Activated CD4-positive, alpha-beta T cell treated with anti-CD3 and anti-CD28 coated beads, Interleukin-2, amount 10 ng/mL, durations not matched to agents 7 days and 5 days (primary cell): Measurements from ENCODE around the gene PTPRG. TPM values are rescaled to one million over a fixed set of nuclear protein-coding genes. Genes with fewer than 3 reads are reported as not detected.

Experiments used
- CTCF ChIA-PET: fragments of 350-600 bp; sonication (Branson Sonifier 250); formaldehyde crosslinking; loops from one replicate; lab custom pipeline; 2021; ENCODE audit warnings: antibody characterized with exemption; lab: Charles Lee
- POLR2A ChIA-PET: fragments of 350-600 bp; sonication (Branson Sonifier 250); formaldehyde crosslinking; loops from one replicate; lab custom pipeline; 2021; ENCODE audit warnings: antibody characterized with exemption; lab: Charles Lee
- DNase-seq: peaks from one replicate; pipeline ENCODE4 v3.0.0-alpha.2; 2020
- H3K27ac Mint-ChIP-seq: one replicate; pipeline ENCODE4 v1.8.0; 2021; ENCODE audit warnings: mild to moderate bottlenecking, moderate library complexity, mixed read lengths
- H3K27me3 Mint-ChIP-seq: one replicate; pipeline ENCODE4 v1.8.0; 2021; ENCODE audit warnings: mixed read lengths
- H3K36me3 Mint-ChIP-seq: one replicate; pipeline ENCODE4 v1.8.0; 2021; ENCODE audit warnings: low read depth, mixed read lengths
- H3K4me1 Mint-ChIP-seq: one replicate; pipeline ENCODE4 v1.8.0; 2021; ENCODE audit warnings: mixed read lengths
- H3K4me3 Mint-ChIP-seq: one replicate; pipeline ENCODE4 v1.8.0; 2021; ENCODE audit warnings: mild to moderate bottlenecking, moderate library complexity, mixed read lengths
- H3K9me3 Mint-ChIP-seq: one replicate; pipeline ENCODE4 v1.8.0; 2021; ENCODE audit warnings: mixed read lengths
- total RNA-seq, 2 experiments: library from RNA; stranded (reverse); gene quantifications; one replicate each; pipeline ENCODE4 v1.2.3, GENCODE V29; 2021

The PTPRG gene
- total RNA-seq, 2 experiments from 2014 or later = not detected

DNA sequence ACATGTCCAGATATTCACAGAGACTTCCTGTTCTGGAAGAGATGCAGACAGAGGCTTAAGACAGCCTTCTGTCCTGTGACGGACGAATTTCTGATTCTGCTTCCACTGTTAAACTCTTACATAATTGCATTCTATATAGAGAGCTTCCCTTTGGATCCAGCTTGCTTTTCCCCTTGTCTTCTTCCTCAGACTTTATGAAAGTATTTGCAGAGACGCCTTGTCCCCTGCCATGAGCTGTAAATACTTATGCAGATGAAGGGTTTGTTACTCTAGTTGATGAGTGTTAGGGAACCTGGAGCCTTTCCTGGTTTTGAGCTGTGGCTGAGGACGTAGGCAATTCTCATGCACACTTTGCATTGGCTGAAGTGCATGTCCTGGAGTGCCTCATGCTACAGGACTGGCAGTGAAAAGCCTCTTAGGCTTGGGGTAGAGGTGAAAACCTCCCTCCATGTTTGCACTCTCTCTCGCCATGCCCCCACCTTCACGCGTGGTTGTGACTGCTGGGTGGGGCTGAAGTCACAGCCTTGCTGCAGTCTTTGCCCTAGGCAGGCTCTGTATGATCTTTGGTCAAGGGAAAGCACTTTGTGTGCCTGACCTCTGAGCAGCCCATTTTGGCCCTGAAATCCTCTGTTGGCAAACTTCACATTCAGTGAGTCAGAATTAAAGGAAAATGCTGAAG, 286.6 kb downstream of the PTPRG start:
- Mint-ChIP-seq H3K9me3 (no peaks in the 10 kb centered on the region), H3K4me1 (no peaks in the 10 kb centered on the region), H3K27me3 (no peaks in the 10 kb centered on the region), H3K27ac (no peak overlapping the region), H3K4me3 (no peak overlapping the region), H3K36me3 (no peaks in the 10 kb centered on the region)
- CTCF ChIA-PET = no interaction called here
- no peak for DNase-seq
- POLR2A ChIA-PET = no interaction called here

DNA sequence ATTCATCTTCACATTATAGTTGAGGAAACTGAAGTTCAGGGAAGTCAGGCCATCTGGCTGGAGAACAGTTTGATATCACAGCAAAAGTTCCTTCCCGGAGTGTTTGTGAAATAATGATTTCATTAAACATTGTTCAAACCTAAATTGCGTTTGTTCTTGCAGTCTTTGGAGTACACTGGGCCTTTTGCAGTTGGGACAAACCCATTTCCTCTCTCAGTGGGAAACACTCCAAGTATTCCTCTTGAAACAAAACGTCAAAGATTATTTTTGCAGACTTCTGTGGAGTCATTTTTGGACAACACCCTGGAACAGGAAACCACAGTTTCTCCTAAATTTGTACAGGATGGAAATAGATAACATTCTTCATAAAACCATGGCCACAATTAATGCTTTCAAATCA, 287.5 kb downstream of the PTPRG start:
- H3K4me3 Mint-ChIP-seq = no peak overlapping the region
- H3K4me1 Mint-ChIP-seq = no peaks in the 10 kb centered on the region
- no peaks in the 10 kb centered on the region for H3K9me3 Mint-ChIP-seq
- ChIA-PET CTCF (no interaction called here), POLR2A (no interaction called here)
- no peak overlapping the region for H3K27ac Mint-ChIP-seq
- no peaks in the 10 kb centered on the region for H3K27me3 Mint-ChIP-seq
- DNase-seq = no peak
- H3K36me3 Mint-ChIP-seq = no peaks in the 10 kb centered on the region

DNA sequence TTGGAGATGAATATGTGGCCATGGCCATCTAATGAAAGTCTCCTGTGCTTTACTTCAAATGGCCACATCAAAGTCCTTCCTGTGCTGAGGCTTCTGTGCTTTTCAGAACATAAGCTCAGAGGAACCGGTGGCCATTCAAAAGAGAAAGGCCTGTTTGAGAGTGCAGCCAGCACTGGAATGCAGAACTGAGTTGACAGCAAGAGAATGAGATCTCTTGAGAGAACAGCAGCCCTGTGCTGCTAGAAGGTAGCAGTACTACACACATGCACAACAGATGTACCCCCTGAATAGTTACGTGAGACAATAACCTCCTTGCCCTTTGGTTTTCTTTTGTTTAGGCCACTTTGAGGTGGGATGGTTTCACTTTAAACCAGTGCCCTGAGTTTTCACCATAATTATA, 292.5 kb downstream of the PTPRG start:
- no peaks in the 10 kb centered on the region for H3K4me1 Mint-ChIP-seq
- no peak overlapping the region for H3K4me3 Mint-ChIP-seq
- ChIA-PET POLR2A (no interaction called here), CTCF (no interaction called here)
- DNase-seq = no peak
- H3K27ac Mint-ChIP-seq = no peak overlapping the region
- H3K27me3 Mint-ChIP-seq = peaks cover 14% of the 10 kb centered on the region
- no peaks in the 10 kb centered on the region for H3K36me3 Mint-ChIP-seq
- no peaks in the 10 kb centered on the region for H3K9me3 Mint-ChIP-seq

DNA sequence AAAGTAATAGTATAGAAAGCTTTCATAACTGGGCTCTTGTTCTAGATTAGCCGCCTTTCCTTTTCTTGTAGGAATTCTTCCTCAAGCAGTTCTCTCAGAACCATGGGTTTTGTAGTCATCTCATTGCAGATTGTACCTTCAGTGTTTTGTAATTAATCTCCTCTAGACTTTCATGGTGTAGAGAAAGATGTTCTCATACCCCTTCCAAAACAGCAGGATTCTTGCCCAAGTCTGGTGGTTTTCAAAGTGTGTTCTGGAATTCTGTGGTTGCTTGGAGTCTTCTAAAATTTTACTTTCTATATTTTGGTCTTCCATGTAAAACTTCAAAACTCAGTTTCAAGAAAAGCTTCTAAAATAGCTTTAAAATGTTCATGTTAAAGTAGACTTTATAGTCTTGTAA, 293.8 kb downstream of the PTPRG start:
- DNase-seq = no peak
- no peak overlapping the region for H3K27ac Mint-ChIP-seq
- no peaks in the 10 kb centered on the region for H3K4me1 Mint-ChIP-seq
- no peak overlapping the region for H3K4me3 Mint-ChIP-seq
- H3K9me3 Mint-ChIP-seq = no peaks in the 10 kb centered on the region
- peaks cover 14% of the 10 kb centered on the region for H3K27me3 Mint-ChIP-seq
- POLR2A ChIA-PET = no interaction called here
- H3K36me3 Mint-ChIP-seq = no peaks in the 10 kb centered on the region
- CTCF ChIA-PET = no interaction called here

DNA sequence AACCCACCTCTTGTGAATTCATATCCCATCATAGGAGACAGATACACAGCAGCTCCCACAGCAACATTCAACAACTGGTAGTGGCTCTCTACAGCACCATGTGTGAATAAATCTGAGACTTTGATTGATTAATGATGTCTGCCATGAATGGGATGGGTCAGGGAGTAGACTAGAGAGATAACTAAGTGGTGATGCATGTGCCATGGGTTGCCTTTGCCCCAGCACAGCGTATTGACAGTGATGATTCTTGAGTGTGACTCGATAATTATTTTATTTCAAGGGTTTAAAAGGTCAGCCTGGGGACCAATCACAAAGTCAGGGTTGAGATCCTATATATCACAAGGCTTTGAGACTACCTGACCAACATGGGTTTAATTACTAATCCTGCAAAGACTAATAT, 295.9 kb downstream of the PTPRG start:
- no peaks in the 10 kb centered on the region for H3K4me1 Mint-ChIP-seq
- H3K27ac Mint-ChIP-seq = no peak overlapping the region
- H3K27me3 Mint-ChIP-seq = peaks cover 14% of the 10 kb centered on the region
- POLR2A ChIA-PET = no interaction called here
- DNase-seq = no peak
- no peaks in the 10 kb centered on the region for H3K36me3 Mint-ChIP-seq
- H3K9me3 Mint-ChIP-seq = no peaks in the 10 kb centered on the region
- no peak overlapping the region for H3K4me3 Mint-ChIP-seq
- CTCF ChIA-PET = no interaction called here

DNA sequence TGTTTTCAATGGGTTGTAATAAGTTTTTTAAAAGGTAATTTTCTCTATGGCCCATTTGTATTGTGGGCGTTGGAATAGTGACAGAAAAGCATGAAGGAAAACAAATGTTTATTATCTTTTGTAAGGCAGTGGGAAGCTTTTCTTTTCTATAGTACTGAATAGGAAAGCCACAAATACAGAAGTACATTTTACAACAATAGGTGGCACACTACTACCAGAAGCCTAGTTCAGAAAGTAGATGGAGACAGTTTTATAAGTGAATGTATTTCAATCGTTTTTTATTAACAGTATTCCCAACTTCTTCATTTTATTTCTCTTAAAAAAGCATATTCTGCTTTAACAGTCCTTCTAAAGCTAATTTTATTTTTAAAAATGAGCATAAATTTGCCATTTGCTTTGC, 296.7 kb downstream of the PTPRG start:
- Mint-ChIP-seq H3K36me3 (no peaks in the 10 kb centered on the region), H3K27me3 (peaks cover 14% of the 10 kb centered on the region), H3K27ac (no peak overlapping the region), H3K4me3 (no peak overlapping the region), H3K9me3 (no peaks in the 10 kb centered on the region), H3K4me1 (no peaks in the 10 kb centered on the region)
- no peak for DNase-seq
- ChIA-PET CTCF (no interaction called here), POLR2A (no interaction called here)

DNA sequence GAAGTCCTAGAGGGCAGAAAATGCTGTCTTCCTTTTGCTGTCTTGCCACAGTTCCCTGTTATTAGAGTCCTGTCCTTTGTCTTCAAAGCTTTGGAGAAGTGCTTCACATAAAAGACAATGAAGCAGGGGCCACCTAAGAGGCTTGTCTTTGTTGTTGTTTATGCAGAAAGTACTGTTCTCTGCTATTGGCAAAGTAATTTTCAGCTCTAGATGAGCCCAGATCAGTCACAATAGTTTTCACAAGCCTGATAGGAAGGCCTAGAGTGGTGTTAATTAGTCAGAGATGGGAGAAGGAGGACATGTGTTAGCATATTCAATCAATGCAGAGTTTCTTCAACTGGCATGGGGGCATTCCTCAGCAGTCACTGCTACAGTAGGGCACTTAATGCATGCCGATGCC, 300.0 kb downstream of the PTPRG start:
- DNase-seq = no peak
- H3K36me3 Mint-ChIP-seq = no peaks in the 10 kb centered on the region
- ChIA-PET CTCF (no interaction called here), POLR2A (no interaction called here)
- no peak overlapping the region for H3K4me3 Mint-ChIP-seq
- peaks cover 13% of the 10 kb centered on the region for H3K27me3 Mint-ChIP-seq
- H3K27ac Mint-ChIP-seq = no peak overlapping the region
- H3K9me3 Mint-ChIP-seq = no peaks in the 10 kb centered on the region
- no peaks in the 10 kb centered on the region for H3K4me1 Mint-ChIP-seq

DNA sequence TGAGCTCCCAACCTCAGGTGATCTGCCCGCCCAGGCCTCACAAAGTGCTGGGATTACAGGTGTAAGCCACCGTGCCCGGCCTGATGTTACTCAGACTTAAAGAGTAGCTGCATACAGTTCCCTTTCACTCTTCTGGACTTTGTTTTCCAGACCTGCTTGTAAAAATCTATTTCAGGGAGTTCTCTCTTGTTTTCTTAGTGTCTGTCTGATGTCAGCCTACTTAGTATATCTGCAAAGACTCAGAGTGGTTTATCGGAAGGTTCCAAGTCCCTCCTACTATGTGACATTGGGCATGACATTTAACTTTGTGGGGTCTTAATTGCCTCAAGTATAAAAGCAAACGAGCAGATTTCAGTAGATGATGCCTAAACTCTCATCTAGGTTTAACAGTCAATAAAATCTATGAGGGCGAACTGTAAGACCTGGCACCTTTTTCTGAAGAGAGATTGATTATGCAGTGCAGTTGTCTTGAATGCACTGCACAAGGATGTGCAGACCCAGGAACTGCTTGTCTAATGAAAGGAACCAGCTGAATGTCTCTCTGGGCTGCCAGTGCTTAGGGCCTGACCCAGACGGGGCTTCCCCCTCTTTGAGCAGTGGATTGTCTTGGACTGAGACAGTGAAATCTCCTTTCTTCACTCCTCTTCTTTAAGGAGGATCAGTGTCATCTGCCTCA, 301.4 kb downstream of the PTPRG start:
- ChIA-PET POLR2A (no interaction called here), CTCF (no interaction called here)
- no peaks in the 10 kb centered on the region for H3K36me3 Mint-ChIP-seq
- peaks cover 5% of the 10 kb centered on the region for H3K27me3 Mint-ChIP-seq
- DNase-seq = no peak
- no peak overlapping the region for H3K27ac Mint-ChIP-seq
- H3K9me3 Mint-ChIP-seq = no peaks in the 10 kb centered on the region
- no peaks in the 10 kb centered on the region for H3K4me1 Mint-ChIP-seq
- no peak overlapping the region for H3K4me3 Mint-ChIP-seq

DNA sequence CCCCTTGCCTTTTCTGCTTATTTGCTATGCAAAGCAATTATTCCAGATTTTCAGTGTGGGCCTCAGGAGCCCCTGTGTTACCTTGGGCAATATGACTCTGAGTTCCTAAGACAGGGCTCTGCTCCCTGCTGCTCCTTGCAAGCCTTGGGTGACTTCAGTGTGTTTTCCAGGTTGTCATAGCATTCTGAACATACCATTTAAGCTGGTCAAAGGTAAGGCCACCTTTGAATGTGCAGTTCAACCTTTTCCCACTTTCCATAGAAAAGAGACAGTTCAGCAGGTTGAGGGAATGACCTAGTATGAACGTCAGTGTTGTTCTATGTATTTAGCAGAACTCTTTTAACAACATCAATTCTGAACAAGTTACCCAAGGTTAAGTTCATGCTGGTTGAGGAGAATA, 302.2 kb downstream of the PTPRG start:
- H3K27ac Mint-ChIP-seq = no peak overlapping the region
- no peaks in the 10 kb centered on the region for H3K9me3 Mint-ChIP-seq
- H3K27me3 Mint-ChIP-seq = peaks cover 2% of the 10 kb centered on the region
- no peak for DNase-seq
- H3K36me3 Mint-ChIP-seq = no peaks in the 10 kb centered on the region
- no peak overlapping the region for H3K4me3 Mint-ChIP-seq
- ChIA-PET CTCF (no interaction called here), POLR2A (interaction anchor here (0.6 kb wide), 1 partner anchor 66 kb away, joined by 6 read pairs; no protein-coding TSS in a partner anchor)
- no peaks in the 10 kb centered on the region for H3K4me1 Mint-ChIP-seq

DNA sequence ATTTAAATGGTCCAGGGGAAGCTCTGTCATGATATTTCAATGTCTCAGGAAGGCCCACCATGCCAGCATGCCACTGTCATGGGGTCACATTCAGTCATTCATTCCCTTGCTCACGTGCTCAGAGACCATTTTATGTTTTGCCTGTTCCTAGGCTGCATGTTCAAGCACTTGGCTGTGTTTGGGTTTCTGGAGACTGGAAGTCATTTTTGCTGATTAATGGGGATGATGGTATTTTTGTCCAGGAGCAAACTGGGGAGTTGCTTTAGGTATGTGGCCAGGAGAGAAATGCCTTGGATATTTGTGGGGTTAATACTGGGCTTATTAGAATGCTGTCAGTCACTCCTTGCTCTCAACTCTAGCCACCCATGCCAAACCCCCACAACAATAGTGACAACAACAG, 303.5 kb downstream of the PTPRG start:
- Mint-ChIP-seq H3K27me3 (no peaks in the 10 kb centered on the region), H3K27ac (no peak overlapping the region), H3K4me3 (no peak overlapping the region), H3K36me3 (no peaks in the 10 kb centered on the region), H3K9me3 (no peaks in the 10 kb centered on the region), H3K4me1 (no peaks in the 10 kb centered on the region)
- POLR2A ChIA-PET = no interaction called here
- DNase-seq = no peak
- CTCF ChIA-PET = no interaction called here

DNA sequence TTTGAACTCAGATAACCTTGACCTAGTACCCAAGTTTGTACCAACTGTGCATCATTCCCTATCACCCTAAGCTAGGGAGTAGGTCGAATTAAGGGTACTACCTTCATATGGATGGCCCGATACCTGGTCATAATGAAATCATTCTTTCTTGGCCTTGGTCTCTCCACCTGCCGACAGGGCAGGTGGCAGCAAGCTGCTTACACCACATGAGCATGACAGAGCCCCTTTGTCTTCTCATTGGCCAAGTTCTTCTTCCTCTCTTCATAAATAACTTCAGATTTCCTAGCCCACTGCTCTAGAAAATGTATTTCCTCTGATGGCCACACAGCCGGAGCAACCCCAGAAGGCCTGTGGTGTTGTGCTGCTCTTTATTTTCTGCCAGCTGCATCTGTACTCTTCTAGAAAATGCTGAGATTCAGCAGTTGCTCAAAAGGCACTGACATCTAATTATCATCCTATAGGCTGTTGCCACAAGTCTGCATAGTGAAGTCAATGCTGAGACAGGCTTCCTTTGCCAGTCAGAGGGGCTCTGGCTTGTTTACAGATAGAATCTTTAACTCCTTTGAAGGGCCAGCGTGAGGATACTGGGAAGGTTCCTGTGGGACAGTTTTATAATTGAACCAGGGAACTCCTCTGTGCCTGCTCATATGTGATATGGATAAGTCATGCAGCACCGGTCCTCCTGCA, 304.2 kb downstream of the PTPRG start:
- ChIA-PET CTCF (no interaction called here), POLR2A (no interaction called here)
- H3K4me1 Mint-ChIP-seq = no peaks in the 10 kb centered on the region
- H3K4me3 Mint-ChIP-seq = no peak overlapping the region
- no peak overlapping the region for H3K27ac Mint-ChIP-seq
- no peaks in the 10 kb centered on the region for H3K9me3 Mint-ChIP-seq
- H3K27me3 Mint-ChIP-seq = no peaks in the 10 kb centered on the region
- no peaks in the 10 kb centered on the region for H3K36me3 Mint-ChIP-seq
- no peak for DNase-seq

DNA sequence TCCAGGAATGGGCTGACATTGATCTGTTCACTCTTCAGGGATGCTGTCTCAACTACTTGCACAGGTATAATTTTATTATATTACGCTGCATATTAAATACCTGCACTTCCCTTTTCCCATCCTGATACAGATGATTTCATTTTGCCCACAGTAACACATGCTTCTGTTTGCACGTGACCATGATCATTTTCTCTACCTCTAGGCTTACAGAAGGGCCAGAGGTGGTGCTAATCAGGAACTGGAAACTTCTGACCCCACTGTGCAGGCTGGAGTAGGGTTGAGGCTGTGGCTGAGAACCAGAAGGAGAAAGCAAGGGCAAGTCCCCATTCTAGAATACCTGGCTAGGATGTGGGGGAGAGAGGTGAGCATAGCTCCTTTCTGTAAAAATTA, 304.8 kb downstream of the PTPRG start:
- Mint-ChIP-seq H3K36me3 (no peaks in the 10 kb centered on the region), H3K27me3 (no peaks in the 10 kb centered on the region), H3K4me1 (no peaks in the 10 kb centered on the region), H3K9me3 (no peaks in the 10 kb centered on the region), H3K27ac (no peak overlapping the region), H3K4me3 (no peak overlapping the region)
- ChIA-PET POLR2A (no interaction called here), CTCF (no interaction called here)
- no peak for DNase-seq

DNA sequence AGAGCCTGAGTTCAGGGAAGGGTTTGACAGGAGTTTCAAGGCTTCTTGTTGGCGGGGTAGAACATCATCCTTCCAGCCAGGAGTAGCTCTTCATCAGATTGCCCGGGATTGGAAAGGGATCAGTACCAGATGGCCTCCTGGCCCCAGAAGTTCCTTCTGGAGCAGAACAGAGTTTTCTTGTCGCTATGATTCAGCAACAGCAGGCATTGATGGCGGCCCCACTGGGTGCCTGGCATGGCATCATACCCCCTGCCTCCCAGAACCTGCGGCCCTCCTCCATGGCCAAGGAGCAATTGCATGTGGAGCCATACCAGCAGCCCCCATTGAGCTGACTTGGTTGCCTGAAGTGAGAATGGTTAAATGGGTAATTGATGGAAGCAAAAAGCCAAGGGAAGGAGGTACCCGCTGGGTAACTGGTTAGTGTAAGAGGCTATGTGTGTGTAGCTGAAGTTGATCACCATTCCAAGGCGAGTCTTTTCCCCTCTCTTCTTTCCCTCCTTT, 305.6 kb downstream of the PTPRG start:
- ChIA-PET POLR2A (no interaction called here), CTCF (no interaction called here)
- no peak for DNase-seq
- no peaks in the 10 kb centered on the region for H3K36me3 Mint-ChIP-seq
- H3K27me3 Mint-ChIP-seq = no peaks in the 10 kb centered on the region
- H3K9me3 Mint-ChIP-seq = no peaks in the 10 kb centered on the region
- H3K4me1 Mint-ChIP-seq = no peaks in the 10 kb centered on the region
- H3K4me3 Mint-ChIP-seq = no peak overlapping the region
- H3K27ac Mint-ChIP-seq = no peak overlapping the region
